ENCODE data around the gene LRRC75A. TPM values are rescaled to one million over a fixed set of nuclear protein-coding genes. Genes with fewer than 3 reads are reported as not detected.

LRRC75A gene
- total and polyA plus RNA-seq, 2 donors (not counting 1 experiment from before 2014, with no cell fraction given), result 2.0 to 3.4 TPM

- H4K20me1 ChIP-seq (ENCODE audit: control insufficient read depth, insufficient read depth, low read length, poor library complexity, severe bottlenecking), result no peaks in the 10 kb centered on the region
- H3K4me1 ChIP-seq (ENCODE audit: control insufficient read depth in 2 of 2, insufficient read depth in 2 of 2, low read length in 2 of 2), result peaks cover 0 to 4% of the 10 kb centered on the region in 2 donors
- ATAC-seq (ENCODE audit: low read depth) (no peak), DNase-seq (no peak)
- ChIA-PET POLR2A (no interaction called here), CTCF (no interaction called here)
- no peak overlapping the region for H3K4me2 ChIP-seq (replicated peaks; ENCODE audit: low read depth, low read length, poor library complexity, severe bottlenecking)
- no peak overlapping the region for H3K27ac Mint-ChIP-seq
- H3K27me3 ChIP-seq (replicated peaks in 1 of 4; ENCODE audit: control extremely low read depth in 1 of 4, control insufficient read depth in 3 of 4, insufficient read depth in 4 of 4, low read length in 3 of 4), result peaks cover 0 to 19% (median 8%) of the 10 kb centered on the region in 4 experiments
- peaks cover 47% of the 10 kb centered on the region for H3K27me3 Mint-ChIP-seq
- H3K9ac ChIP-seq (ENCODE audit: low read length), result no peak overlapping the region
- H3K9me3 ChIP-seq (ENCODE audit: control extremely low read depth in 1 of 3, control insufficient read depth in 2 of 3, insufficient read depth in 1 of 3, low read length in 2 of 3), result no peaks in the 10 kb centered on the region
- TF ChIP-seq EZH2 (IDR thresholded peaks at IDR 0.05; ENCODE audit: borderline replicate concordance, insufficient read depth, low read depth, low read length, poor library complexity, severe bottlenecking) (no peak), CTCF (IDR thresholded peaks at IDR 0.05) (no peak)
- H3K27ac ChIP-seq (ENCODE audit: low read length in 2 of 2), result no peak overlapping the region
- no peaks in the 10 kb centered on the region for H3K36me3 ChIP-seq (replicated peaks in 1 of 2; ENCODE audit: control extremely low read depth in 1 of 2, control insufficient read depth in 1 of 2, extremely low read depth in 1 of 2, insufficient read depth in 2 of 2, low read length in 1 of 2)
- H3K4me3 ChIP-seq (ENCODE audit: control extremely low read depth in 1 of 5, extremely low read depth in 1 of 5, insufficient read depth in 1 of 5, low read depth in 2 of 5, low read length in 4 of 5), result no peak overlapping the region
- intact Hi-C loops (cut with micrococcal nuclease), result no loop called here
- WGBS (ENCODE audit: insufficient coverage), result 98% methylated on average over 4 of the region's 6 CpGs
- H3K9me3 Mint-ChIP-seq (ENCODE audit: insufficient read depth), result no peaks in the 10 kb centered on the region
- no peak overlapping the region for H3K4me3 Mint-ChIP-seq
- no peak overlapping the region for H2AFZ ChIP-seq (ENCODE audit: insufficient read depth, low read depth, low read length, poor library complexity, severe bottlenecking)
- peaks cover 5% of the 10 kb centered on the region for H3K4me1 Mint-ChIP-seq
- H3K79me2 ChIP-seq (ENCODE audit: control insufficient read depth, insufficient read depth, low read length), result no peaks in the 10 kb centered on the region
Measured at GRCh38 chr17:16513873-16514272, 21.9 kb upstream of the LRRC75A start.

GRCh38 chr17:16512011-16512410 is 20.0 kb upstream of the LRRC75A start:
- Histone ChIP-seq H3K4me2 (replicated peaks; ENCODE audit: low read depth, low read length, poor library complexity, severe bottlenecking) (no peak overlapping the region), H3K4me1 (ENCODE audit: control insufficient read depth in 2 of 2, insufficient read depth in 2 of 2, low read length in 2 of 2) (peaks cover 0 to 4% of the 10 kb centered on the region in 2 donors), H4K20me1 (ENCODE audit: control insufficient read depth, insufficient read depth, low read length, poor library complexity, severe bottlenecking) (no peaks in the 10 kb centered on the region), H3K27me3 (replicated peaks in 1 of 4; ENCODE audit: control extremely low read depth in 1 of 4, control insufficient read depth in 3 of 4, insufficient read depth in 4 of 4, low read length in 3 of 4) (peaks cover 0 to 14% (median 7%) of the 10 kb centered on the region in 4 experiments), H3K79me2 (ENCODE audit: control insufficient read depth, insufficient read depth, low read length) (no peaks in the 10 kb centered on the region), H3K4me3 (ENCODE audit: control extremely low read depth in 1 of 5, extremely low read depth in 1 of 5, insufficient read depth in 1 of 5, low read depth in 2 of 5, low read length in 4 of 5) (no peak overlapping the region), H3K36me3 (replicated peaks in 1 of 2; ENCODE audit: control extremely low read depth in 1 of 2, control insufficient read depth in 1 of 2, extremely low read depth in 1 of 2, insufficient read depth in 2 of 2, low read length in 1 of 2) (no peaks in the 10 kb centered on the region), H3K9ac (ENCODE audit: low read length) (no peak overlapping the region), H3K27ac (ENCODE audit: low read length in 2 of 2) (no peak overlapping the region), H2AFZ (ENCODE audit: insufficient read depth, low read depth, low read length, poor library complexity, severe bottlenecking) (peak overlapping the region; percentile 19), H3K9me3 (ENCODE audit: control extremely low read depth in 1 of 3, control insufficient read depth in 2 of 3, insufficient read depth in 1 of 3, low read length in 2 of 3) (no peaks in the 10 kb centered on the region)
- intact Hi-C loops (cut with micrococcal nuclease), result no loop called here
- no peaks in the 10 kb centered on the region for H3K9me3 Mint-ChIP-seq (ENCODE audit: insufficient read depth)
- no peak for ATAC-seq (ENCODE audit: low read depth)
- peaks cover 5% of the 10 kb centered on the region for H3K4me1 Mint-ChIP-seq
- CTCF ChIA-PET, result interaction anchor here (1.7 to 4.0 kb wide), 2 partner anchors 9 to 148 kb away, joined by 6 to 27 read pairs; no protein-coding TSS in a partner anchor
- no peak overlapping the region for H3K27ac Mint-ChIP-seq
- WGBS (ENCODE audit: insufficient coverage), result 7% methylated on average over 2 of the region's 4 CpGs
- no peak for DNase-seq
- H3K4me3 Mint-ChIP-seq, result no peak overlapping the region
- POLR2A ChIA-PET, result interaction anchor here (1.0 kb wide), 1 partner anchor 10 kb away, joined by 3 read pairs; no protein-coding TSS in a partner anchor
- no peak for TF ChIP-seq CTCF (IDR thresholded peaks at IDR 0.05)
- no peak for TF ChIP-seq EZH2 (IDR thresholded peaks at IDR 0.05; ENCODE audit: borderline replicate concordance, insufficient read depth, low read depth, low read length, poor library complexity, severe bottlenecking)
- H3K27me3 Mint-ChIP-seq, result peaks cover 34% of the 10 kb centered on the region

All from B cell (primary cell).